ENCODE results near the gene ANKRD49.
A peak's percentile ranks its signal among the peaks of the same experiment; 100 is the strongest.
"Not testable (repeated sequence)": the region's sequence is repeated elsewhere in the genome, so short reads cannot be mapped to it uniquely, and the experiment has no call there.

The ANKRD49 gene

DNA sequence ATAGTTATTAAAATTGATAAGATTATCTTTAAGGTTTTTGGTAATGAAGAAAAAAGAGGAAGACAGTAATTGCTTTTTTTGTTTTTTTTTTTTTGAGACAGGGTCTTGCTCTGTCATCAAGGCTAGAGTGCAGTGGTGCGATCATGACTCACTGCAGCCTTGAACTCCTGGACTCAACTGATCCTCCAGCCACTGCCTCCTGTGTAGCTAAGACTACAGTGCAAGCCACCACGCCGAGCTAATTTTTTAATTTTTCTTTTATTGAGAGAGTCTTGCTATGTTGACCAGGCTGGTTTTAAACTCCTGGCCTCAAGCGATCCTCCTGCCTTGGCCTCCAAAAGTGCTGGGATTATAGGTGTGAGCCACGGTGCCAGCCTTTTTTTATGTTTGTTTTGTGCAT lies 12.7 kb downstream of the ANKRD49 start:
- not testable (repeated sequence) for DNase-seq (ENCODE audit: low read depth in 2 of 2)

DNA sequence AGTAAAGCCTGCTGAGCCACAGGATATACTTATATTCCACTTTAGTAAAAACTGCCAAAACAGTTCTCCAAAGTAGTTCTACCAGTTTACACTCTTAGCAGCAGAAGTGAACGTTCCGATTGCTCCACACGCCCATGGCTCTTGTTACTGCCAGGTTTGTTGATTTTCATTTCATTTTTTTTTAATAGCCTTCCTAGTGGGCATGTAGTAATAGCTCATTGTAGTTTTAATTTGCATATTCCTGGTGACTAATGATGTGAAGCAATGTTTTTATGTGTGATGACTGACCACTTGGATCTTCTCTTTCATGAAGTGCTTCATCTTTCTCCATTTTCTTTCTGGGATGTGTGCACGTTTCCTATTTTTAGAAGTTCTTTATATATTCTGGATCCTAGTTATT lies 13.7 kb downstream of the ANKRD49 start:
- no peak for DNase-seq (ENCODE audit: low read depth in 2 of 2)

DNA sequence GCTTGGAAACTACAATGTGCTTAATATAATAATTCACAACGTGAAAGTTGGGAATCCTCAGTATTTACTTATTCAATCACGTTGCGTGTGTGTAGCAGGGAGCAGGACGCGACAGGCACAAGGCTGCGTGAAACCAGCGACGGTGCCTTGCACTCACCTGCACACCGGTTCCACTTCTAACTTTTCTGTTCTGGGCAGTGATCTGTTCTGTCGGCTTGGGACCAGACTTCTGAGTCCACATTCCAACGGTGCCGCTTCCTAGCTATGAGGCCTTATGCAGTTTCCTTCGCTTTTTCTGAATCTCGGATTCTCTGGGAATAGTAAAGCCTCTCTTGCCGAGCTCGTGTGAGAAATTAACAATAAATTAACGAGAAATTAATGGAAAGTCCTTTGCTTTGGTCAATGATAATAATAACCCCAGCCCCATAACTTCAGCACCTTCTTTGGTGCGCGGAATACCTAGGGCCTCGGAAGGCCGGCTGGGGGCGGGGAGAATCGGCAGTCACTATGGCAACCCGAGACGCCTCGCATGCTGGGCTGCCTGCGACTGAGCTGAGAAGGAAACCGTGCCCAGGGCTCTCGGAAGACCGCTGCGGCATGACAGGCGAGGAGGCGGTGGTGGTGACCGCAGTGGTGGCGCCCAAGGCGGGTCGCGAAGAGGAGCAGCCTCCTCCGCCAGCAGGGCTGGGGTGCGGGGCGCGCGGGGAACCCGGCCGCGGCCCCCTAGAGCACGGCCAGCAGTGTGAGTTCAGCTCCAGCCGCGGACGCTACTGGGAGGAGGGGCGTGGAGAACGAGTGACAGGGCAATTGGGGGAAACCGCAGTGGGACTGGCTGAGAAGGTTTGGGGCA lies 18.4 kb downstream of the ANKRD49 start, which contains the start of gene C11orf97:
TSS of gene C11orf97 (plus strand) at position 530 of the 850 bp plus-strand sequence. CDS start at position 598, 68 bp downstream.
- DNase-seq (ENCODE audit: low read depth in 2 of 2), result no peak

DNA sequence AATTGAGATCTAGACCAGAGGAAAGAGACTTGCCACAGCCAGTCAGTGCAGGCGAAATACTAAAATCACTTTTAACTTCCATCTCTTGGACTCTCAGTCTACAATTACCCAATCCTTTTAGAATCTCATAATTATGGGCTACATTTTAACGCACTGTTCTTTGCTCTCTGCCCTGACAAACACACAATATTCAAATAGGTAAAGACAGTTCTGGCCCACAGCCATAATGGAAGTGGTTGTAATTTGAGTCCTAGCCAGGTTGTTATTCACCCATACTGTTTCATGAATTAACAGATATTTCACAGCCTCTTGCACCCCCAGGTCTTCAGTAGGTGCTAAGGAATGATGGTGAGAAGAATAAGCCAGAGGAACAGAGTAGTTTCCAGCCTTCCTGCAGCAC lies 19.3 kb downstream of the ANKRD49 start:
- no peak for DNase-seq (ENCODE audit: low read depth in 2 of 2)

DNA sequence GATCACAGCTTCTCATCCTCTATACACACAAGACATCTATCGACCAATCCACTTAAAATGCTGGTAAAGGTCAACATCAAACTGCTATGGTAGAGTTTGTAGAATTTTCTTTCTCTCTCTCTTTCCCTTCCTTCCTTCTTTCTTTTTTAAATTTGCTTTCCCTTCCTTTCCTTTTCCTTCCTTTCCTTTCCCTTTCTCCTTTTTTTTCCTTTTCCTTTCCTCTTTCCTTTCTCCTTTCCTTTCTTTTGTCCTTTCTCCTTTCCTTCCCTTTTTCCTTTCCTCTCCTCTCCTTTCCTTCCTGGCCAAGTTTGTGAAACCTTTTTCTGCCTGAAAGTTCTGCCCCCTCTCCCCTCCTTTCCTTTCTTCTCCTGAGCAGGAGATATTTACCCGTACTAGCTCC lies 21.6 kb downstream of the ANKRD49 start:
- DNase-seq (ENCODE audit: low read depth in 2 of 2), result no peak

DNA sequence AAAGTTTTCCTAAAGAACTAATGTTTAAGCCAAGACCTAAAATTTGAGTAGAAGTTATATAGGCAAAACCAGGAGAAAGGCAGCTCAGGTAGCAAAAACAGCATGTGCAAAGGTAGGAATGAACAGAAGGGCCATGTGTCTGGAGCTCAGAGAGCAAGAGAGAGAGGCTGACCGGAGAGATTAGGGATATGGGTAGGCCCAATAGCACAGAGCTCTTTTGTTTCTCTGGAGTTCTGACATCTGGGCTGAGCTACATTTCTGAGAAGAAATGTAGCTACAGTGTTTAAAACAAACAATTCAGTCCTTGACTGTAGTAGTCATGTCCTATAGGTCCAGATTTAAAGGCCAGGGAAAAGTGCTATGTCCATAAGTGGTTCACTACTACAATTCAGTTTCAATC lies 22.9 kb downstream of the ANKRD49 start:
- no peak for DNase-seq (ENCODE audit: low read depth in 2 of 2)

DNA sequence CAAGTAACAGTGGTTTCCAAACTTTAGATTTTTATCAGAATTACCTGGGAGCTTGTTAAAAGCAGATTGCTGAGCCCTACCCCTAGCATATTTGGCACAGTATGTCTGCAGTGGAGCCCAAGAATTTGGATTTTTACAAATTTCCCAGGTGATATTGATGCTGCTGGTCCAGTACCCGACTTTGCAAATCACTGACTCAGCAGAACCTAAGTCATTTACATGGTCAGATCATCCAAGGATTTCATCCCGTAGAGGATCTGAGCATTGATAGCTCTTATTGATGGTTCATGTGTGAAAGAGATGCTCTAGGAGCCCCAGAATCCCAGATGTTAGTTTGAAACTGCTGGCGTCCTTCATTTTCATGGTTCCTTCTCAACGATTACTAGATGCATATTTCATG lies 24.5 kb downstream of the ANKRD49 start:
- no peak for DNase-seq (ENCODE audit: low read depth in 2 of 2)

DNA sequence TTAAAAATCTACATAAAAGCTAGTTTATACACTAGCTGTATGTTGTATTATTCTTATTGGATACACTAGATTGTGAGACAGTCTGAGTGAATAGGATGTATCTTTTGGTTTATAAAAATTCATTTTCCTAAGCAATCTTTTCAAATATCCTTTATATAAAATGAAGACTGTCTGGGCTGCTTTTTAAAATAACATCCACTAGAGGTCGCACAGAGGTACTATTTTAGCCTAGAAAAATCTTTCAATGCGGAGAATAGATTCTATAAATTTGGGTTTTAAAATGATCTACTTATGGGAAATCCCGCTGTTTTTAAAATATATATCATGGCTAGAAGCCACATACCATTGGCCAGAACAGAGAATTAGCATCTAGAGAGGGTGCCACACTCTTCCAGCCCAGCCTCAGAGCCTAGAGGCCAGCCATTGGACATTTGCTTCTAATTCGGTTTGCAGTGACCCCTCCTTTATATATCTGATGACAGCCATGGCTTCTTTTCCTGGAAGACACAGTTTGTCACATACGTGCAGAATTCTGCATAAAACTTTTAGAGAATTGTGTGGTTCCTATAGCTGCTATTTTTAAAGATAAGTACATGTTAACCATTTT lies 25.8 kb downstream of the ANKRD49 start:
- DNase-seq (ENCODE audit: low read depth in 2 of 2), result no peak

DNA sequence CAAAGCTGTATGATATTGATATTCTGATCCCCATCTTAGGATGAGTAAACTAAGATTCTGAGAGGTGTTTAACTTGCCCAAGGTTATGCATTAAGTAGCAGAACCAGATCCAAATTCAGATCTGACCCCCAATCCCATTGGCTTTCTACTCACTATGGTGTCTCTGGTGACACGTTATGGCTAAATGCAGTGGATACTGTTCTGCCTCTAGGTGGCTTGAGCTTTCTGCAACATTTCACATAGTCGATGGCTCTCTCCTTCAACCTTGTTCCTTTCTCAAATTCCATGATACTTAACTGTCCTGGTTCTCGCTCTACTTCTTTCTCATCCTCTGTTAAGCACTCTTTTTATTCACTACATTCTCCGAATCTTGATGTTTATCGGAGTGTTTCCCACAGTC lies 27.9 kb downstream of the ANKRD49 start:
- no peak for DNase-seq (ENCODE audit: low read depth in 2 of 2)

DNA sequence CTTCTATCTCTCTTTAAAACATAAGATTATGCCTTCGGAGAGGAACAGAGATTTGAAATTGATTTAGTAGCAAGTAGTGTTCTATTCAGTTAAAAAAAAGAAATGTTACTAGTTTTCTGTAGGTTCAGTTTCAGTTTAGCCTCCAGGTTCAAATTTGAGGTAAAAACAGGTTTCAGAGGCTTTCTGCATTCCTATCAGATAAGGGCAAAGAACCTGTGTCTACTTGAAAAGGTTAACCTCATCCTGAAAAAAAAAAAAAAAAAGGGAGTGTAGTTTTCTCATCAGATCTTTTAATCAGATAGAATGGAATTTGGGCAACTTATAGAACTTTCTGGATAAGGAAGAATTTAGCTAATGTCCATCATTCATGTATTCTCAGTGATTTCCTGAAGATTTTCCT lies 30.6 kb downstream of the ANKRD49 start:
- DNase-seq (ENCODE audit: low read depth in 2 of 2), result no peak

DNA sequence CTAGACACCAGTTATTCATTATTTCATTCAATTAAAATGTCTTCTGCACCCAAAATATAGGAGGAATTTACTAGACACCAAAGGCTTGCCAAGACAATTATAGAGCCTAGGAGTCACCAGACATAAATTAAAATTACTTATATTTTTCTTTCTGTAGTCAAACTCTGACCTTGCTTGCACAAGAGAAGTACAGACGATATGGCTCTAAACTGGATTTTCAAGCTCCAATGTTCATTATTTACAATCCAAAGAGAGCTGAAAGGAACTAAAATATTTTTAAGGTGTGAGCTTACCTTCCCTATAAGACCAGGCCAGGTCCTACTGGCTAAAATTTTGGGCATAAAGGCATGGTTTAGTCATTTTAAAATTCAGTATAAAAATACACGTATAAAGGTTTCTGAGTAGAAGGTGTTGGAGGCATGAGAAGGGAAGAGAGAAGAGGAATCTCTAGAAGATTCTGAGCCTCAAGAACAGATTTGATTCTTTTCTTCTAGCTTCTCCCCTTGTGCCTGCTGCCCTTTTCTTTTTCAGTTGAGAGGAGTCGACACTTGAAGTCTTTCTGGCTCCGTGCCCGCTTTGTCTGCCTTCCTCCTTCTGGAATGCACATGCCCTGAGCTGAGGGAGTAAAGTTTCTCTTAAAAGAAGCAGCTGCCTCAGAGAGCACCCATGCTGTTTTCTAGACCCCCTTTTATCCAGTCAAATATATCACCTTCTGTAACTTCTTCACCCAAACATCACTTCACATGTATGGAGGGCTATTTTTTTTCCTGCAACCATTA lies 32.0 kb downstream of the ANKRD49 start:
- DNase-seq (ENCODE audit: low read depth in 2 of 2), result peak; percentile 55 to 59

DNA sequence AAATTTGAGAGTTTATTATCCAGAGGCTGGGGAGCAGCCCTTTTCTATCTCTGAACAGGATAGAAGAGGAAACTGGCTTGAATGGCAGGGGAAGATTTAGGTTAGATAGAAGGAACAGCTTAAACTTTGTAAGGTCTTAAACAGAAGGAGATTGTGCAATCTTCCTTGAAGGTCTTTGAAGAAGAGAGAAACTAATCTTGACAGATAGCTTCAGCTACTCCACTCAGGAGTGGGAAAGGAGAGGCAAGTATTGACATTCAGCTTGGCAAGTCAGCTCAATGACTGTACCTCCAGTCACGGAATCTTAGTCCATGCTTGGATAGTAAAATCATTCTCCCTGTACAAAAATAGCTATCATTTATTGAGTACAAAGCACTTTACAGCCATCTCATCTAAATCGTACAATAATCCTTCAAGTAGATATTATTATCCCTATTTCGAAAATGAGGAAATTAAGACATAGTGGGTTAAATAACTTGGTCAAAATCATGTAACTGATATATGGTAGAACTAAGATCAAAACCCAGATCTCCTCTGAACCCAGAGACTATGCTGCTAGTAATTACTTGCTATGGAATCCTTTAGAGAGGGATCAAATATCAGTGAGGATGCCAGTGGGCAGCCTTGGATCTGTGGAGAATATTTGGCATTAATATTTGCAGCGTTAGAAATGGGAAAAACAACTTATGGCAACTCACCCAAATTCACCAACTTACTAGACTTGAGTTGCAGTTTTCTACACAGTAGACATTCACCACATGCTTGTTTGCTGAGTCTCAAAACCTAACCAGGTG lies 33.1 kb downstream of the ANKRD49 start:
- DNase-seq (ENCODE audit: low read depth in 2 of 2), result no peak

DNA sequence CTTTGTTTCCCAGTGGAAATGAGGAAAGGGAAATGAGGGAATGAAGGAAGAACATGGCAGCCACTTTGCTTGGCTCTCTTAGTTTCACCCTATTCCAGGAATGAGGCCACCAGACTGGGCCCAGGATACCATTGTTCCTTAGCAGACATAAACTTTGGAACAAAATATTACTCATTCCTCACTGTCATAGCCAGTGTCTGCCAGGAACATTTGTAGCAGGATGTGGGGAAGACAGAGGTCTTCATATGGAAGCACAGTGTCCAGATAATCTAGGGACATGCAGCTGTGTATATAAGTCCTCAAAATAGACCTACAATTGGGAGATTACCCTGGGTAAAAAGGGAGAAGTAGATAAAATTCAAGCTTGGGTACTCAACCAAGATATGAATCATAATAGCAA lies 34.8 kb downstream of the ANKRD49 start:
- no peak for DNase-seq (ENCODE audit: low read depth in 2 of 2)

DNA sequence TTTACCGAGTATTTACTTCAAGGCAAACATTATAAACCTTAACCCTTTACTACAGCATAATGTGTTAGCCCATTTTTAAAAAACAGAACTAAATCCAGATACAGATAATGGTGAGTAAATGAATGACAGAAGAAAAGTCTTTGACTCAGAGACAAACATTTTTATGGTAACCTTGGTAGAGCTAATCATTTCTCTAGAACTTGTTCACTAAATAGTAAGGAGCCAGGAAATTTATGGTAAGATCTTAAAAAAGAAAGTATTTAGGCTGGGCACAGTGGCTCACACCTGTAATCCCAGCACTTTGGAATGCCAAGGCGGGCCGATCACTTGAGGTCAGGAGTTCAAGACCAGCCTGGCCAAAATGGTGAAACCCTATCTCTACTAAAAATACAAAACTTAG lies 38.4 kb downstream of the ANKRD49 start:
- no peak for DNase-seq (ENCODE audit: low read depth in 2 of 2)

DNA sequence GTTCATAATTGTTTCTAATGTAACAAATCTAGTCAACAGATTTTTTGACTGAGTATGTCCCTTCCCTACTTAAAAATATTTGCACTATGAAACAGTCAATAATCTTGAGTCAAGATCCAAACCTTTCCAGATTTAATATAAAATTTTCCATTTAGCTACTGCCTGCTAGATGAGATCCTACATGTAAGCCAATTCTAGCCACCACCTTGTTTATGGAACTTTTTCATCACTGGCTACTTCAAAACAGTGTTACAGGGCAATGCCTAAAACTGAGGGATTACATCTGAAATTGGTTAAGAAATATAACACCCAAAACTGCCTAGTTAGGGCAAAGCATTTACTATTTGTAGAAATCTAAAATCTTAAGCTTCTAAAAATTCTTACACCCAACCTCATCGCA lies 39.4 kb downstream of the ANKRD49 start:
- no peak for DNase-seq (ENCODE audit: low read depth in 2 of 2)

DNA sequence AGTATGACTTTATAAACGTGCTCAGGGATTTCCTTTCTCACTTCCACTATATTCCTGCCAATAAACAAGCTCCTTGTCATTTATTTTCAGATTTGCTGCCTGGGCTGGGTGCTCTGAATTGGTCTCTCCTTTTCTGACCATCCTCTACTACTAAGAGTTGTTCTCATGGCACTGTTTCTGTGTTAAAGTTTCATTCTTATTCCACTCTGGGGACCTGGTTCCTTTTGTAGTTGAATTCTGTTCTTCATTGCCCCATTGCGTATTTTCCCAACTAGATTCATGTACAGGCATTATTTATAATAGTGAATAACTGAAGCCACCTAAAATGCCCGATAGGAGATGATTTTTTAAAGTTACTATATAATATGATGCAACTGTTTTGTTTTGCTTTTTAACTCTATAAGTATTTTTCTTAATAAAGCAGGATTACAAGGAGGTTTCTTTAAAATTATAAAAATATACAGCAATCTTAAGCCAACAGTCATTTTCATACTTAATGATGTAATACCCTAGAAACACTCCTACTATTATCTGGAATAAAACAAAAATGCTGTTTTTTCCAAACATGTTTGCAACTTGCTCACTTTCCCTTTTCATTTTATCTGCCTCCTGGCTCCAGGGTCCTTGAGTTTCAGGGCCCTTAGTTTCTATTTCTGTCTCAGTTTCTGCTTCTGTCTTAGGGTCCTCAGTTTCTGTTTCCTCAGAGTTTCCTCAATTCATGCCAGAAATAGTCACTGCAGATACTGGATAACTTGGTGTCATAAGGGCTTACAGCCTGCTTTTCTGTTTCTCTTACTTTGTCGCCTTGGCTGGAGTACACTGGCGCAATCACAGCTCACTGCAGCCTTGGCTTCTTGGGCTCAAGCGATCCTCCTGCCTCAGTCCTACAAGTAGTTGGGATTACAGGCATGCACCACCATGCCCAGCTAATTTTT lies 40.2 kb downstream of the ANKRD49 start:
- DNase-seq (ENCODE audit: low read depth in 2 of 2), result no peak

DNA sequence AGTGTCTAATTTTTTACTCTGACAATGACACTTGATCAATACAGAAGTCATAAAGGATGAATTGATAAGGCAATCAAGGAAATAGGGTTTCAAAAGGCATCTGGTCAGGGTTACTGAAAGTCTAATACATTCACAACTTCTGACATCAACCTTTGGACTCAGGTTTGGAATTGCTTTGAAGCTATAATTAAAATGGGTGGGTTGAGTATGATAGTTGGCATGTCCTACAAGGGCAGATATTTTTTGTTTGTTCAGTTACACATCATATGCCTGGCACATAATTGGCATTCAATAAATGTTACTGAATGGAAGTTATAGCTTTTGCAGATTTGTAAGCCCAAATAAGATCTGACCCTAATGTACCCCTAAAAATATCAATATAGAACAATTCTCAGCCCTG lies 42.6 kb downstream of the ANKRD49 start:
- DNase-seq (ENCODE audit: low read depth in 2 of 2), result no peak

DNA sequence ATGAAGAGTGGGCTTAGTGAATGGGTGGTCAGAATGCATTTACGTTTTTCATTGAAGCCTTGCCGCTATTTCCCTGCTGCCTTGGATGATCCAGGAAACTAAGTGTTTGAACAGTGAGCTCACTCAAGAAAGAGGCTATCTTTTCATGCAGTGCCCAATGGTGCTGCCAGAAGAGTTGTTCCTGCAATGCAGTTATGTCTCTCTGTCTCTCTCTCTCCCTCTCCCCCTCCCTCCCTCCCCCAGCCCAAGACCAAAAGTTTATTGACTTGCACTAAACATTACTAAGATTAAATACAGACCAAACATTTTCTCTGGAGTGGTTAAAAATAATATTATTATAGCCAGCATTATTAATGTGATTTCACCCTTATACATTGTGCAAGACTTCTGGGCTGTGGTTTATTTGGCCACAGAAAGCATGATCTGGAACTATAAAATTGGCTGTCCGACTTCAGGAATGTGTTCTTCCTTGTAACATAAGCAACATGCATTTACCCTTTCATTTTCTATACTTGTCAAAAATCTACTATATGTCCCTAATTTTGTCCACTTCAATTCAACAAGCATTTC lies 43.3 kb downstream of the ANKRD49 start:
- peak; percentile 31 to 50 for DNase-seq (ENCODE audit: low read depth in 2 of 2)

DNA sequence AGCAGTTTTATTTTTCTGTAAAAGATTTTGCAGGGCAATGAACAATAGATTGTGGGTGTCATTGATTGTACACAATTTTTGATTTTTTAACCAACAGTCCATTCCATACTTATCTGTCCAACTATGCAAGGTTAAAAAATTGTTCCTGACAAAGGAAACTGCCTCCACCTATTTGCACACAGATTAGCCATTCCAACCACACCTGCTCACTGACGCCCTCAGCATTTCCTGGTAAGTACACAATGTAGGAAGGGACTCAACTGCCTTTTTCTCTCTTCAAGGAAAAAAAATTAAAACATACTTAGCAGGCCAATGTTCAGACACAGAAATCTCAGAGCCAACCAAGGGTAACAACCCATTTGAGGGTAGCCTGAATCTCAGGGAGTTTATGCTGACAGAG lies 45.6 kb downstream of the ANKRD49 start:
- no peak for DNase-seq (ENCODE audit: low read depth in 2 of 2)

Data from fibroblast of skin of left biceps (primary cell).